ENCODE data around the gene LTBP4.

DNA sequence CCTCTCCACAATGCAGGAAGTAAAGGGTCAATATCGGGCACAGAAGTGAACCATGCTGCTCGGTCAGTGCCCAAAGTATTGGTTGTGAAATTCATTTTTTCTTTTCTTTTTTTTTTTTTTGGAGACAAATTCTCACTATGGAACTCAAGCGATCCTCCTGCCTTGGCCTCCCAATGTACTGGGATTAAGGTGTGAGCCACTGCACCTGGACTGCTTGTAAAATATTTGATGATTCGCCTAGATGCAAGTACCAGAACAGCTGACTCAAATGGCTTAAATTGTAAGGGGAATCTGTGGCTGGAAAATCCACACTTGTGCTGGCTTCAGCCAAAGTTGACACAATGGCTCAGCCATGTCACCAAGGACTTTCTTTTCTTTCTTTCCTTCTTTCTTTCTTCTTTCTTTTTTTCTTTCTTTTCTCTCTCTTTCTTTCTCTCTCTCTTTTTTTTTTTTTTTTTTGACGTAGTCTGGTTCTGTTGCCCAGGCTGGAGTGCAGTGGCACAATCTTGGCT lies 45.6 kb downstream of the LTBP4 start:
- TF ChIP-seq, protein P1, sequence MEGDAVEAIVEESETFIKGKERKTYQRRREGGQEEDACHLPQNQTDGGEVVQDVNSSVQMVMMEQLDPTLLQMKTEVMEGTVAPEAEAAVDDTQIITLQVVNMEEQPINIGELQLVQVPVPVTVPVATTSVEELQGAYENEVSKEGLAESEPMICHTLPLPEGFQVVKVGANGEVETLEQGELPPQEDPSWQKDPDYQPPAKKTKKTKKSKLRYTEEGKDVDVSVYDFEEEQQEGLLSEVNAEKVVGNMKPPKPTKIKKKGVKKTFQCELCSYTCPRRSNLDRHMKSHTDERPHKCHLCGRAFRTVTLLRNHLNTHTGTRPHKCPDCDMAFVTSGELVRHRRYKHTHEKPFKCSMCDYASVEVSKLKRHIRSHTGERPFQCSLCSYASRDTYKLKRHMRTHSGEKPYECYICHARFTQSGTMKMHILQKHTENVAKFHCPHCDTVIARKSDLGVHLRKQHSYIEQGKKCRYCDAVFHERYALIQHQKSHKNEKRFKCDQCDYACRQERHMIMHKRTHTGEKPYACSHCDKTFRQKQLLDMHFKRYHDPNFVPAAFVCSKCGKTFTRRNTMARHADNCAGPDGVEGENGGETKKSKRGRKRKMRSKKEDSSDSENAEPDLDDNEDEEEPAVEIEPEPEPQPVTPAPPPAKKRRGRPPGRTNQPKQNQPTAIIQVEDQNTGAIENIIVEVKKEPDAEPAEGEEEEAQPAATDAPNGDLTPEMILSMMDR (IDR thresholded peaks at IDR 0.05) = no peak
- TF ChIP-seq POLR2A (IDR thresholded peaks at IDR 0.05) = no peak

All from gastroesophageal sphincter (tissue), 3 donors.